HepG2 (cell line): ENCODE results near the gene SLC18A3. TPM values are rescaled to one million over a fixed set of nuclear protein-coding genes. Genes with fewer than 3 reads are reported as not detected.

ENCODE experiments used
- polyA plus RNA-seq, 8 experiments: library from polyadenylated mRNA; depleted of rRNA in 3 of 8; stranded (reverse) in 7 of 8; unstranded in 1 of 8; fragments of >200 nt; fragmentation: Illumina TruSeq in 4 of 8; extraction: Trizol in 4 of 8; gene quantifications; 2 replicates each; pipeline versions ENCODE4 v1.2.1 to v1.2.3, GENCODE V29; 2011 to 2016; ENCODE audit warnings: low read depth in 4 of 8, missing spikeins in 1 of 8, mixed read lengths in 1 of 8; ENCODE audit not compliant: insufficient read depth in 1 of 8
- total RNA-seq, 5 experiments: library from RNA; depleted of rRNA; stranded (reverse); fragments of >200 nt; fragmentation: Illumina TruSeq; extraction: Trizol; gene quantifications; 2 replicates each; pipeline ENCODE4 v1.2.3, GENCODE V29; 2016; ENCODE audit warnings: low read depth in 1 of 5

The SLC18A3 gene
- total and polyA plus RNA-seq, 2 of the 13 experiments (the other 11 are each of a cell fraction or from before 2014, with no cell fraction given), result not detected

Other genes starting within 250 kb of the SLC18A3 start
- not detected in 2 replicates for gene DRGX, start 214.2 kb upstream of the SLC18A3 start, total RNA-seq (2016; rRNA removed; fragmentation: Illumina TruSeq; extraction: Trizol)
- gene DRGX, start 214.2 kb upstream of the SLC18A3 start, polyA plus RNA-seq (2011; rRNA removed), result not detected in 2 replicates
- gene ERCC6, start 71.2 kb upstream of the SLC18A3 start, total RNA-seq (2016; rRNA removed; fragmentation: Illumina TruSeq; extraction: Trizol), result 9.8 and 11.8 TPM in 2 replicates
- 4.8 and 5.1 TPM in 2 replicates for gene ERCC6, start 71.2 kb upstream of the SLC18A3 start, polyA plus RNA-seq (2011; rRNA removed)
- gene CHAT, start 3.7 kb downstream of the SLC18A3 start, total RNA-seq (2016; rRNA removed; fragmentation: Illumina TruSeq; extraction: Trizol), result not detected in 2 replicates
- gene CHAT, start 3.7 kb downstream of the SLC18A3 start, polyA plus RNA-seq (2011; rRNA removed), result not detected in 2 replicates
- gene C10orf53, start 69.3 kb downstream of the SLC18A3 start, total RNA-seq (2016; rRNA removed; fragmentation: Illumina TruSeq; extraction: Trizol), result not detected in 2 replicates
- not detected in 2 replicates for gene C10orf53, start 69.3 kb downstream of the SLC18A3 start, polyA plus RNA-seq (2011; rRNA removed)
- gene OGDHL, start 152.0 kb downstream of the SLC18A3 start, total RNA-seq (2016; rRNA removed; fragmentation: Illumina TruSeq; extraction: Trizol), result 1.6 and 3.0 TPM in 2 replicates
- 9.8 and 11.2 TPM in 2 replicates for gene OGDHL, start 152.0 kb downstream of the SLC18A3 start, polyA plus RNA-seq (2011; rRNA removed)